HUES64 (cell line): ENCODE measurements around the gene ATRN.
A peak's percentile ranks its signal among the peaks of the same experiment; 100 is the strongest.

ENCODE experiments used
- H3K27ac ChIP-seq: 2 replicates; pipeline ENCODE4 v1.7.0; 2013; ENCODE audit warnings: low read depth, low read length, inconsistent platforms
- H3K27me3 ChIP-seq: 2 replicates; pipeline ENCODE4 v1.6.1; 2013; ENCODE audit warnings: mild to moderate bottlenecking, low read length; ENCODE audit not compliant: insufficient read depth
- H3K36me3 ChIP-seq: 2 replicates; pipeline ENCODE4 v1.6.1; 2013; ENCODE audit warnings: mild to moderate bottlenecking, low read length; ENCODE audit not compliant: insufficient read depth
- H3K4me1 ChIP-seq: 2 replicates; pipeline ENCODE4 v1.6.1; 2013; ENCODE audit warnings: mild to moderate bottlenecking, low read length, moderate library complexity; ENCODE audit not compliant: insufficient read depth
- H3K4me3 ChIP-seq: 2 replicates; pipeline ENCODE4 v1.5.1; 2013; ENCODE audit warnings: mild to moderate bottlenecking, low read length, moderate library complexity
- H3K9ac ChIP-seq: 2 replicates; pipeline ENCODE4 v1.6.1; 2013; ENCODE audit warnings: mild to moderate bottlenecking, low read depth, low read length
- H3K9me3 ChIP-seq: 2 replicates; pipeline ENCODE4 v1.6.1; 2013; ENCODE audit warnings: low read depth, low read length; ENCODE audit not compliant: insufficient read depth
- WGBS: fragments of 150-250, 120-280 bp; methylation state at CpG from one replicate; pipeline ENCODE4 v1.1.7; 2013; ENCODE audit warnings: missing lambda C conversion rate; 5-methylcytosine and 5-hydroxymethylcytosine counted together

Gene ATRN

GRCh38 chr20:3659492-3660261 lies 188.9 kb downstream of the ATRN start:
- Histone ChIP-seq H3K9ac (no peak overlapping the region), H3K4me3 (no peak overlapping the region), H3K27ac (no peak overlapping the region), H3K27me3 (peaks cover 46% of the 10 kb centered on the region), H3K4me1 (no peaks in the 10 kb centered on the region), H3K9me3 (no peaks in the 10 kb centered on the region), H3K36me3 (no peaks in the 10 kb centered on the region)
- 72% methylated on average over 12 of the region's 12 CpGs for WGBS

DNA sequence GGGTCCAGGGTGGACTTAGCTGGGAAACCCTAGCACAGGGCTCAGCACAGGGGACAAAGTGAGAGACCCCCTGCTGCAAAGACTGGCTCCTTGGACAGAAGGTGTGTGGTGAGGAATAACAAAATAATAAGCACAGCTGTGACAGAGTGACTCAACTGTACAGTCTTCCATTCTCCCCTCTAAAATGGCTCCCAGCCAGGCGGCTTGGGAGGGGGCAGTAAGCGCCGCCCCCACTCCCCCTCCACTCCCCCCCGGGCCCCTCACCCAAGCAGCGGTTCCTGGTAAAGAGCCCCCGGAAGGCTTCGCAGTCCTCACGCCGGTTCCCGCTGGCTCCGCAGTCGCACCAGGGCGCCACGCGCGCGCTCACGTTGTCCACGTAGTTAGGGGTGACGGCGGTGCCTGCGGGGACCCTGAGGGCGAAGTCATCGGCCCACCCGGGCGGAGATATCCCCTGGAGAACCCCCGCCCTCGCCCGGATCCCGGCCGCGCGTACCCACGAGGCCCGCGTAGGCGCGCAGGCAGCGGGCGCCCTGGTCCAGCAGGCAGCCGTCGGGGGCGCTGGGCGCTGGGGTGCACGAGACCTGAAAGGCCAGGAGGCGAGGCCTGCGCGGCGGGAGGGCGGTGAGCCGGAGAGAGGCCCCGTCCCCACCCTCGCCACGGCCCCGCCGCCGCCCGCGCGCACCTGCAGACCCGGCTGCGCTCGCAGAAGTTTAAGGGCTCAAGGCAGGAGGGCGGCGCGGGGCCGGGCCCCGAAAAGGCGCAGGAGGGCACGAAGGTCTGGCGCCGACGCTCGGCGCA lies 189.6 kb downstream of the ATRN start:
- no peaks in the 10 kb centered on the region for H3K4me1 ChIP-seq
- peak overlapping the region; percentile 23; the same call in 1 of the 2 replicates for H3K9ac ChIP-seq
- no peaks in the 10 kb centered on the region for H3K36me3 ChIP-seq
- H3K27me3 ChIP-seq = peaks cover 46% of the 10 kb centered on the region
- 14% methylated on average over 75 of the region's 75 CpGs for WGBS
- H3K27ac ChIP-seq = no peak overlapping the region
- peak overlapping the region; percentile 36 for H3K4me3 ChIP-seq
- no peaks in the 10 kb centered on the region for H3K9me3 ChIP-seq

GRCh38 chr20:3661060-3661813 lies 190.4 kb downstream of the ATRN start:
- H3K4me1 ChIP-seq = no peaks in the 10 kb centered on the region
- H3K27ac ChIP-seq = no peak overlapping the region
- peaks cover 46% of the 10 kb centered on the region for H3K27me3 ChIP-seq
- H3K4me3 ChIP-seq = peak overlapping the region; percentile 36
- H3K36me3 ChIP-seq = no peaks in the 10 kb centered on the region
- H3K9ac ChIP-seq = no peak overlapping the region
- WGBS = 24% methylated on average over 60 of the region's 60 CpGs
- H3K9me3 ChIP-seq = no peaks in the 10 kb centered on the region

GRCh38 chr20:3661814-3662665 lies 191.2 kb downstream of the ATRN start:
- Histone ChIP-seq H3K27ac (no peak overlapping the region), H3K9me3 (no peaks in the 10 kb centered on the region), H3K9ac (no peak overlapping the region), H3K4me1 (no peaks in the 10 kb centered on the region), H3K27me3 (peaks cover 46% of the 10 kb centered on the region), H3K4me3 (no peak overlapping the region), H3K36me3 (no peaks in the 10 kb centered on the region)
- 77% methylated on average over 12 of the region's 12 CpGs for WGBS

- Histone ChIP-seq H3K9me3 (no peaks in the 10 kb centered on the region), H3K4me1 (no peaks in the 10 kb centered on the region)
Observed at GRCh38 chr20:3663031-3663701, 192.3 kb downstream of the ATRN start, which contains the start of gene GFRA4. Gene GFRA4 (minus strand): TSS chr20:3663399. CDS start chr20:3663399, 0 bp downstream.

DNA sequence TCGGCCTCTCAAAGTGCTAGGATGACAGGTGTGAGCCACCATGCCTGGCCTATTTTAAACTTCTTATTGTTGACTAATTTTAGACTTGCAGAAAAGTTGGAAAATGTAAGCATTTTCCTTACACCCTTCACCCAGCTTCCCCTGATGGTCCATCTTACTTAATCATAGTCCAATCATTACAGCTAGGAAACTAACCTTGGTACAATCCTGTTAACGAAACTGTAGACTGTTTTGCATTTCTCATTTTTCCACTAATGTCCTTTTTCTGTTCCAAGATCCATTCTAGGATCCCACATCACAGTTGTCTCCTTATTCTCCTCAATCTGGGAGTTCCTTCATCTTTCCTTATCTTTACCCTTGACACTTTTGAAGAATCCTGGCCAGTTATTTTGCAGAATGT lies 193.0 kb downstream of the ATRN start:
- Histone ChIP-seq H3K9me3 (no peaks in the 10 kb centered on the region), H3K27ac (no peak overlapping the region), H3K27me3 (peaks cover 46% of the 10 kb centered on the region), H3K4me3 (no peak overlapping the region), H3K9ac (no peak overlapping the region), H3K36me3 (no peaks in the 10 kb centered on the region), H3K4me1 (no peaks in the 10 kb centered on the region)
- WGBS = 91% methylated on average over 2 of the region's 2 CpGs

More at GRCh38 chr20:3663031-3663701, 192.3 kb downstream of the ATRN start, which contains the start of gene GFRA4:
- H3K27ac ChIP-seq = no peak within 1 kb of the TSS
- 70% methylated on average over 19 of the region's 19 CpGs for WGBS
- H3K36me3 ChIP-seq = no peaks in the 10 kb centered on the region
- no peak within 1 kb of the TSS for H3K4me3 ChIP-seq
- no peak within 1 kb of the TSS for H3K9ac ChIP-seq
- peaks cover 46% of the 10 kb centered on the region for H3K27me3 ChIP-seq

DNA sequence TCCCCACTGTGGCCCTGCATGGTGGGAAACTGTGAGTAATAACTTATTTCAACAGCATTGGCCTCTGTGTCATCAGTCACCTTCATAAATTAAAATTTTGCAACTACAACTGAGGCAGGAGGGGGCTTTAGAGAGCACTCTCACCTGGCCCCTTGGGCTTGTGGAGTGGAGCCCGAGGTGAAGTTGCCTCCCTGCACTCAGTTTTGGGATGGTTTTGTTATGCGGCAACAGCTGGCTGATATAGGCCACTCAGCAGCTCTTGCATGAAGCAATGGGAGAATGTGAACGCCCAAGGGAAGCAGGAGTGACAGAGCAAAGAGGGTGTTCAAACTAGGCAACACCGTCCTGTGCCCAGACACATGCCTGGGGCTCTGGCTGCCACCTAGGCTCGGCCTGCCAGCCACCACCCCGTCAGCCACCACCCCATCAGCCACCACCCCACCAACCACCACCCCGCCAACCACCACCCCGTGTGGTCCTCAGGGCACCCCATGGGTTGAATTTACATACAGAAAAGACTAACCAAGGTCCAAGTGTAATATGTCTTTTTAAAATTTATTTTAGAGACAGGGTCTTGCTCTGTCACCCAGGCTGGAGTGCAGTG lies 196.7 kb downstream of the ATRN start:
- Histone ChIP-seq H3K4me1 (no peaks in the 10 kb centered on the region), H3K9me3 (no peaks in the 10 kb centered on the region), H3K4me3 (no peak overlapping the region), H3K27ac (no peak overlapping the region), H3K9ac (no peak overlapping the region), H3K27me3 (peaks cover 20% of the 10 kb centered on the region), H3K36me3 (no peaks in the 10 kb centered on the region)
- 87% methylated on average over 8 of the region's 8 CpGs for WGBS

- WGBS = 85% methylated on average over 13 of the region's 13 CpGs
- H3K9ac ChIP-seq = no peak overlapping the region
Observed at GRCh38 chr20:3669710-3670367, 199.0 kb downstream of the ATRN start.

DNA sequence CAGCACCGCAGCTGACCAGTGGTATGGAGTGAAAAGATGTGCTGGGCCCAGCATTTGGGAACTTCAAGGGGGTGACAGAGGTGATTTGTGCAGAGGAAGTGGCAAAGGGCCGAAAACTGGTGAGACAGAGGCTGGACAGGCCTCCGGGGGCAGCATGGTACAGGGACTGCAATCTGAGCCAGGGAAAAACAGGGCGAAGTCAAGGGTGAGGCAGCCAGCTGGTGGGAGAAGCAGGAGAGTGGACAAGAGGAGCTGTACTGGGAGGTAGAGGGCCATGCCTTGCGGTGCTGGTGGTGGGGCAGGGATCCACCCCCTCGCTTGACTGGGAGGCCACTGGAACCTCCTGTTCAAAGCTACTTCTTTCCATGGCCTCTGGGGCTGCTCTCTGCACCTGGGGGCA lies 199.7 kb downstream of the ATRN start:
- H3K27me3 ChIP-seq = peaks cover 16% of the 10 kb centered on the region
- WGBS = 77% methylated on average over 6 of the region's 6 CpGs
- H3K9me3 ChIP-seq = no peaks in the 10 kb centered on the region
- no peak overlapping the region for H3K9ac ChIP-seq
- no peak overlapping the region for H3K27ac ChIP-seq
- no peaks in the 10 kb centered on the region for H3K4me1 ChIP-seq
- H3K36me3 ChIP-seq = no peaks in the 10 kb centered on the region
- H3K4me3 ChIP-seq = no peak overlapping the region

More at GRCh38 chr20:3669710-3670367, 199.0 kb downstream of the ATRN start:
- Histone ChIP-seq H3K4me1 (no peaks in the 10 kb centered on the region), H3K4me3 (no peak overlapping the region), H3K9me3 (no peaks in the 10 kb centered on the region), H3K36me3 (no peaks in the 10 kb centered on the region), H3K27ac (no peak overlapping the region), H3K27me3 (peaks cover 16% of the 10 kb centered on the region)
